Skeletal muscle tissue (tissue), 4 donors: ENCODE measurements around the gene PTPN9. TPM values are rescaled to one million over a fixed set of nuclear protein-coding genes. Genes with fewer than 3 reads are reported as not detected.
"Not testable (repeated sequence)": the region's sequence is repeated elsewhere in the genome, so short reads cannot be mapped to it uniquely, and the experiment has no call there.

Experiments used
- H3K27ac ChIP-seq: one replicate; pipeline ENCODE4 v1.7.0; 2013; ENCODE audit warnings: mild to moderate bottlenecking, low read depth, low read length, inconsistent platforms
- H3K27me3 ChIP-seq, 3 donors: one replicate each; pipeline ENCODE4 v1.7.0; 2013; ENCODE audit warnings: low read length in 3 of 3; ENCODE audit not compliant: control insufficient read depth in 3 of 3, insufficient read depth in 3 of 3
- H3K36me3 ChIP-seq, 3 donors: one replicate each; pipeline ENCODE4 v1.7.0; 2013; ENCODE audit warnings: low read length in 3 of 3; ENCODE audit not compliant: control insufficient read depth in 3 of 3, insufficient read depth in 3 of 3
- H3K4me1 ChIP-seq, 3 donors: one replicate each; pipeline ENCODE4 v1.7.0; 2013; ENCODE audit warnings: low read length in 3 of 3, mild to moderate bottlenecking in 3 of 3; ENCODE audit not compliant: control insufficient read depth in 3 of 3, insufficient read depth in 3 of 3
- H3K4me3 ChIP-seq, 3 donors: one replicate each; pipeline ENCODE4 v1.7.0; 2013; ENCODE audit warnings: low read length in 3 of 3
- H3K9ac ChIP-seq, 3 donors: one replicate each; pipeline ENCODE4 v1.7.0; 2013; ENCODE audit warnings: low read length in 3 of 3, mild to moderate bottlenecking in 3 of 3, moderate library complexity in 2 of 3, low read depth in 1 of 3
- H3K9me3 ChIP-seq, 3 donors: one replicate each; pipeline ENCODE4 v1.7.0; 2013; ENCODE audit warnings: low read length in 3 of 3; ENCODE audit not compliant: control insufficient read depth in 3 of 3
- total RNA-seq: library from RNA; depleted of rRNA; stranded (reverse); fragments of >200 nt; gene quantifications from one replicate; pipeline ENCODE4 v1.2.3, GENCODE V29; 2014
- donor health status: Osteomylitis.

Gene PTPN9
- total RNA-seq, 1 donor from 2014 or later: 11.5 TPM

DNA sequence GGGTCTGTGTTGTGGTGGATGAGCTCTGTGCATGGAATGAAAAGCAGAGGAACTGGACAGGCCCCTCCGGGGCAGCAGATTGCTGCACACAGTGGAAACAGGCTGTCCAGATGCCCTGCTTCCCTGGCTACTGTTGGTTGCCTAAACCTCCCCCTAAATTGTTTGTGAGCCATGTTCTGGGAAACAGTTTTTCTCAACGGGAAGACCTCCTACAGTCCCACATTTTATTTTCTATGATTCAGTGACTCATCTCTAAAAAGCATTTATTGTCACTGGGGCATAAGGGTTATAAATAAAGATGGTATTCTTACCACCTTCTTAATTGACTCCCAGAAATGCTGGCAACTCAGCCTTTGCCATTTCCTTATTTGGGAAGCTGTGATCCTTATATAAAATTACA, 20.3 kb upstream of the PTPN9 start:
- peaks cover 0 to 4% (median 0%) of the 10 kb centered on the region in 3 donors for H3K4me1 ChIP-seq
- no peaks in the 10 kb centered on the region for H3K27me3 ChIP-seq
- peak overlapping the region in 2 of 3 donors; percentile 33 to 36 for H3K9ac ChIP-seq
- H3K27ac ChIP-seq: no peak overlapping the region
- H3K4me3 ChIP-seq: no peak overlapping the region
- peaks cover 41 to 48% (median 42%) of the 10 kb centered on the region in 3 donors for H3K36me3 ChIP-seq
- no peaks in the 10 kb centered on the region for H3K9me3 ChIP-seq

DNA sequence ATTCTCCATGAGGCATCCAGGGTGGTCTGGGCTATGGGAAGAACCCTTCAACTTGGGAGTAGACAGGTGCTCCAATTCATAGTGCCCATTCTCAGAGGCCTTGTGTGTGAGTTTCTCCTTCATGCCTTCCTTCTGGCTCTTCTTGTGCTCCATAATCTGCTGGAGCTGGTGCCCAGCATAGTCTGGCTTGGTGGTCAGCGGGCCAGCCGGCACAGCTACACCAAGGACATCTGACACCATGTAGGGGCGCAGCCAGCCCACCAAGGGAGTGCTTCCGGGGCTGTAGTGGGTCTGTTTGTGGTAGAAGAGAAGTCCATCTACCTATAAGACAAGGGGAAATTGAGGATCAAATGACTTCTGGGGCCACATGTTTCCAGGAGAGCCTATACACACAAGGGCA, 19.2 kb upstream of the PTPN9 start:
- H3K27ac ChIP-seq: no peak overlapping the region
- H3K27me3 ChIP-seq: no peaks in the 10 kb centered on the region
- H3K9ac ChIP-seq: no peak overlapping the region
- no peaks in the 10 kb centered on the region for H3K9me3 ChIP-seq
- no peak overlapping the region for H3K4me3 ChIP-seq
- peaks cover 0 to 4% (median 0%) of the 10 kb centered on the region in 3 donors for H3K4me1 ChIP-seq
- H3K36me3 ChIP-seq: peaks cover 38 to 48% (median 39%) of the 10 kb centered on the region in 3 donors

- H3K4me3 ChIP-seq: no peak overlapping the region
- H3K27ac ChIP-seq: no peak overlapping the region
- H3K4me1 ChIP-seq: peaks cover 0 to 4% (median 0%) of the 10 kb centered on the region in 3 donors
- H3K36me3 ChIP-seq: peaks cover 38 to 48% (median 39%) of the 10 kb centered on the region in 3 donors
- H3K9ac ChIP-seq: no peak overlapping the region
- H3K9me3 ChIP-seq: no peaks in the 10 kb centered on the region
- no peaks in the 10 kb centered on the region for H3K27me3 ChIP-seq
Observed at GRCh38 chr15:75597667-75598341, 18.7 kb upstream of the PTPN9 start.

DNA sequence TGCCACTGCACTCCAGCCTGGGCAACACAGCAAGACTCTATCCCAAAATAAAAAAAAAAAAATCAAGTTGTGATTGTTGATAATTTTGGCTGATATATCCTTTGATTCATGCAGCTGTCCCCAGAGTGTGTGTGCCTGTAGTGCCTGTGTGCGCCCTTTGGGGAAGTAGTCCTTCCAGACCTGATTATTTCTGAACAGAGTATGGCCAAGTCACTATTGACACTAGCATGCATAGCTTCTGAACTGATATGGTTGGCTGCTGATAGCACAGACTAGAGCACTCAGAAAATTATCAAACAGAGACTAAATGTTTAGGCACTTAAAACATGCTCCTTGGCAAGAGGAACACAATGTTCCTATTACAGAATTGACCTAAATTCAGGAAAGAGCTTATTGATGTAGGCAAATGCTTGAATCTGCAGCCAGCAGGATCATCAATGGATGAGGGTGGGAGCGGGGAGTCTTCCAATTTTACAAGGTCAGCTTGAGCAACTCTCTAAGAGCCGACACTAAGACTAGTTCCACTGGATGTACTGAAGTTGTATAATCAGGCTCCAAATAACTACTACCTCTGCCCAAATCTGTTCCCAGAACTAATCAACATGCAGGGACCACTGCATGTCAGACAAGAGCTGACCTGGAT, 17.7 kb upstream of the PTPN9 start:
- H3K9ac ChIP-seq: no peak overlapping the region
- H3K4me1 ChIP-seq: peaks cover 2 to 4% (median 3%) of the 10 kb centered on the region in 3 donors
- no peak overlapping the region for H3K4me3 ChIP-seq
- no peaks in the 10 kb centered on the region for H3K27me3 ChIP-seq
- H3K36me3 ChIP-seq: peaks cover 36 to 48% (median 39%) of the 10 kb centered on the region in 3 donors
- no peaks in the 10 kb centered on the region for H3K9me3 ChIP-seq
- no peak overlapping the region for H3K27ac ChIP-seq

GRCh38 chr15:75594276-75594675, 15.2 kb upstream of the PTPN9 start:
- H3K27ac ChIP-seq: no peak overlapping the region
- no peak overlapping the region for H3K9ac ChIP-seq

GRCh38 chr15:75591655-75592364, 12.7 kb upstream of the PTPN9 start:
- Histone ChIP-seq H3K36me3 (peaks cover 10 to 22% (median 18%) of the 10 kb centered on the region in 3 donors), H3K9me3 (no peaks in the 10 kb centered on the region), H3K4me3 (no peak overlapping the region), H3K27me3 (no peaks in the 10 kb centered on the region), H3K4me1 (peaks cover 0 to 7% (median 5%) of the 10 kb centered on the region in 3 donors), H3K9ac (no peak overlapping the region), H3K27ac (no peak overlapping the region)

More at GRCh38 chr15:75594276-75594675, 15.2 kb upstream of the PTPN9 start:
- Histone ChIP-seq H3K4me3 (no peak overlapping the region), H3K27me3 (no peaks in the 10 kb centered on the region), H3K4me1 (peaks cover 4 to 7% (median 5%) of the 10 kb centered on the region in 3 donors), H3K9me3 (no peaks in the 10 kb centered on the region), H3K36me3 (peaks cover 27 to 42% (median 34%) of the 10 kb centered on the region in 3 donors)

- no peak overlapping the region for H3K9ac ChIP-seq
- peaks cover 4 to 9% (median 5%) of the 10 kb centered on the region in 3 donors for H3K36me3 ChIP-seq
Observed at GRCh38 chr15:75590239-75590638, 11.1 kb upstream of the PTPN9 start.

DNA sequence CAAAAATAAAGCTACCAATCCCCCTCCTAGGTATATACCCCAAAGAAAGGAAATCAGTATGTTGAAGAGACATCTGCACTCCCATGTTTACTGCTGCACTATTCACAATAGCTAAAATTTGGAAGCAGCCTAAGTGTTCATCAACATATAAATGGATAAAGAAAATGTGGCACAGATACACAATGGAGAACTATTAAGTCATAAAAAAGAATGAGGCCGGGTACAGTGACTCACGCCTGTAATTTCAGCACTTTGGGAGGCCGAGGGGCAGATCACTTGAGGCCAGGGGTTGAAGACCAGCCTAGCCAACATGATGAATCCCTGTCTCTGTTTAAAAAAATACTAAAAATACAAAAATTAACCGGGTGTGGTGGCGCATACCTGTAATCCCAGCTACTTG, 10.0 kb upstream of the PTPN9 start:
- Histone ChIP-seq H3K36me3 (peaks cover 0 to 6% (median 5%) of the 10 kb centered on the region in 3 donors), H3K4me1 (peaks cover 1 to 7% (median 5%) of the 10 kb centered on the region in 3 donors), H3K9me3 (no peaks in the 10 kb centered on the region), H3K4me3 (no peak overlapping the region), H3K9ac (no peak overlapping the region), H3K27me3 (no peaks in the 10 kb centered on the region), H3K27ac (no peak overlapping the region)

More at GRCh38 chr15:75590239-75590638, 11.1 kb upstream of the PTPN9 start:
- Histone ChIP-seq H3K27me3 (no peaks in the 10 kb centered on the region), H3K27ac (no peak overlapping the region), H3K9me3 (no peaks in the 10 kb centered on the region), H3K4me3 (no peak overlapping the region), H3K4me1 (peaks cover 0 to 7% (median 5%) of the 10 kb centered on the region in 3 donors)

- not testable (repeated sequence) for H3K4me3 ChIP-seq, H3K9ac ChIP-seq, H3K9me3 ChIP-seq, H3K27me3 ChIP-seq, H3K36me3 ChIP-seq, H3K27ac ChIP-seq, H3K4me1 ChIP-seq
Observed at GRCh38 chr15:75586422-75586821, 7.3 kb upstream of the PTPN9 start.
